ENCODE data around the gene SMARCAL1.

GRCh38 chr2:216363221-216363620 lies 49.1 kb upstream of the SMARCAL1 start:
- TF ChIP-seq POLR2A (IDR thresholded peaks at IDR 0.05) (no peak), CTCF (IDR thresholded peaks at IDR 0.05) (no peak), POLR2AphosphoS5 (IDR thresholded peaks at IDR 0.05) (no peak)
